Thymus (tissue), 11 donors: ENCODE measurements around the gene RIT2. TPM values are rescaled to one million over a fixed set of nuclear protein-coding genes. Genes with fewer than 3 reads are reported as not detected.

Experiments
- DNase-seq, 9 donors: peaks; one replicate each; pipeline ENCODE4 v3.0.0-alpha.2; 2013; ENCODE audit warnings: low spot score in 9 of 9, low read depth in 6 of 9, missing footprints in 1 of 9
- H3K27ac ChIP-seq, 2 donors: one replicate each; pipeline ENCODE4 v1.5.1; 2013; ENCODE audit warnings: control low read depth in 1 of 2, low read depth in 1 of 2, low read length in 1 of 2, mild to moderate bottlenecking in 1 of 2, moderate library complexity in 1 of 2
- H3K27me3 ChIP-seq, 2 donors: one replicate each; pipeline ENCODE4 v1.5.1; 2013; ENCODE audit warnings: low read length in 1 of 2; ENCODE audit not compliant: control insufficient read depth in 2 of 2, insufficient read depth in 1 of 2
- H3K36me3 ChIP-seq, 2 donors: one replicate each; pipeline ENCODE4 v1.5.1; 2013; ENCODE audit warnings: low read length in 1 of 2, mild to moderate bottlenecking in 1 of 2, moderate library complexity in 1 of 2; ENCODE audit not compliant: control insufficient read depth in 2 of 2, insufficient read depth in 2 of 2
- H3K4me1 ChIP-seq, 2 donors: one replicate each; pipeline ENCODE4 v1.5.1; 2013; ENCODE audit warnings: low read length in 2 of 2; ENCODE audit not compliant: control insufficient read depth in 2 of 2, insufficient read depth in 2 of 2
- H3K4me3 ChIP-seq, 2 donors: one replicate each; pipeline ENCODE4 v1.5.1; 2013; ENCODE audit warnings: low read length in 2 of 2, control low read depth in 1 of 2, mild to moderate bottlenecking in 1 of 2
- H3K9me3 ChIP-seq, 2 donors: one replicate each; pipeline ENCODE4 v1.5.1; 2013; ENCODE audit warnings: low read length in 1 of 2, mild to moderate bottlenecking in 1 of 2; ENCODE audit not compliant: control insufficient read depth in 2 of 2, insufficient read depth in 1 of 2
- WGBS: extraction: QIAGEN DNeasy Blood & Tissue Kit; methylation state at CpG from one replicate; pipeline ENCODE4 v1.1.7; 2013; 5-methylcytosine and 5-hydroxymethylcytosine counted together
- polyA plus RNA-seq: library from polyadenylated mRNA; stranded (reverse); fragments of 200-250 nt; gene quantifications from one replicate; pipeline ENCODE4 v1.2.3, GENCODE V29; 2013
- total RNA-seq: library from RNA; stranded (reverse); fragments of 120-200 nt; gene quantifications from one replicate; pipeline ENCODE4 v1.2.4, GENCODE V29; 2013
- donor health status: healthy.

Gene RIT2
- total and polyA plus RNA-seq, 2 donors: 0.16 TPM; not detected in 1

GRCh38 chr18:43139288-43139946 is 23.9 kb upstream of the RIT2 start:
- WGBS: 92% methylated on average over 21 of the region's 21 CpGs
- no peak for DNase-seq
- no peaks in the 10 kb centered on the region for H3K36me3 ChIP-seq
- H3K4me3 ChIP-seq: no peak overlapping the region
- no peaks in the 10 kb centered on the region for H3K27me3 ChIP-seq
- no peak overlapping the region for H3K27ac ChIP-seq
- H3K9me3 ChIP-seq: peaks cover 0 to 6% of the 10 kb centered on the region in 2 donors
- H3K4me1 ChIP-seq: no peaks in the 10 kb centered on the region

DNA sequence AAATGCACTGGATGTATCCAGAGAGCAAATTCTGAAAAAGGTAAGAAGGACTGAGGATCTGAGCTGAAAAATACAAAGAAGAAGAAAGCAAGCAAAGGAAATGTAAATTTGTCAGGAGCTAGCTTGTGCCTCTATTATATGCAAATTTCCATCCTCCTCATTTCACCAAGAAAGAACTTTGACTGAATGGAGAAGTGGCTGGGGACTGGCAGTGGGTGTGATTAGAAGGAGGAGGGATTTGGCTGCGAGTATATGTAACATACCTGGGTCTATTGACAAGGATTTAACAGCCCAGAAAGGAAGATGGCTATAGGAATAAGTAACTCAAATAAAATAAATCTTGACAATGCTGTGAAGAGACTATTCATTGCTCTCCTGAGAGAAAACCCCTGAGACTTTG is 19.4 kb upstream of the RIT2 start:
- peaks cover 0 to 6% of the 10 kb centered on the region in 2 donors for H3K9me3 ChIP-seq
- no peaks in the 10 kb centered on the region for H3K4me1 ChIP-seq
- no peak overlapping the region for H3K4me3 ChIP-seq
- DNase-seq: no peak
- H3K27ac ChIP-seq: no peak overlapping the region
- no peaks in the 10 kb centered on the region for H3K36me3 ChIP-seq
- H3K27me3 ChIP-seq: no peaks in the 10 kb centered on the region
- WGBS: 88% methylated on average over 1 of the region's 1 CpG

- no peak for DNase-seq
- WGBS: 80% methylated on average over 5 of the region's 5 CpGs
- Histone ChIP-seq H3K27me3 (no peaks in the 10 kb centered on the region), H3K9me3 (no peaks in the 10 kb centered on the region), H3K4me1 (no peaks in the 10 kb centered on the region), H3K36me3 (no peaks in the 10 kb centered on the region), H3K27ac (no peak overlapping the region), H3K4me3 (no peak overlapping the region)
Observed at GRCh38 chr18:43130716-43131260, 15.3 kb upstream of the RIT2 start.

- Histone ChIP-seq H3K4me3 (no peak overlapping the region), H3K4me1 (no peaks in the 10 kb centered on the region), H3K9me3 (no peaks in the 10 kb centered on the region), H3K36me3 (no peaks in the 10 kb centered on the region), H3K27me3 (no peaks in the 10 kb centered on the region), H3K27ac (no peak overlapping the region)
- no peak for DNase-seq
- 86% methylated on average over 5 of the region's 5 CpGs for WGBS
Observed at GRCh38 chr18:43129946-43130524, 14.6 kb upstream of the RIT2 start.

GRCh38 chr18:43125471-43125870 is 10.0 kb upstream of the RIT2 start:
- DNase-seq: no peak
- no peaks in the 10 kb centered on the region for H3K9me3 ChIP-seq
- no peak overlapping the region for H3K4me3 ChIP-seq
- no peaks in the 10 kb centered on the region for H3K27me3 ChIP-seq
- H3K4me1 ChIP-seq: no peaks in the 10 kb centered on the region
- 85% methylated on average over 3 of the region's 3 CpGs for WGBS
- no peaks in the 10 kb centered on the region for H3K36me3 ChIP-seq
- H3K27ac ChIP-seq: no peak overlapping the region

GRCh38 chr18:43122955-43123354 is 7.5 kb upstream of the RIT2 start:
- no peak for DNase-seq
- no peaks in the 10 kb centered on the region for H3K9me3 ChIP-seq
- H3K36me3 ChIP-seq: no peaks in the 10 kb centered on the region
- H3K27ac ChIP-seq: no peak overlapping the region
- no peaks in the 10 kb centered on the region for H3K4me1 ChIP-seq
- H3K27me3 ChIP-seq: no peaks in the 10 kb centered on the region
- H3K4me3 ChIP-seq: no peak overlapping the region

- Histone ChIP-seq H3K27me3 (no peaks in the 10 kb centered on the region), H3K4me3 (no peak overlapping the region), H3K4me1 (no peaks in the 10 kb centered on the region), H3K9me3 (no peaks in the 10 kb centered on the region), H3K27ac (no peak overlapping the region), H3K36me3 (no peaks in the 10 kb centered on the region)
- WGBS: 91% methylated on average over 2 of the region's 2 CpGs
- no peak for DNase-seq
Observed at GRCh38 chr18:43116699-43117294, 1.3 kb upstream of the RIT2 start.

DNA sequence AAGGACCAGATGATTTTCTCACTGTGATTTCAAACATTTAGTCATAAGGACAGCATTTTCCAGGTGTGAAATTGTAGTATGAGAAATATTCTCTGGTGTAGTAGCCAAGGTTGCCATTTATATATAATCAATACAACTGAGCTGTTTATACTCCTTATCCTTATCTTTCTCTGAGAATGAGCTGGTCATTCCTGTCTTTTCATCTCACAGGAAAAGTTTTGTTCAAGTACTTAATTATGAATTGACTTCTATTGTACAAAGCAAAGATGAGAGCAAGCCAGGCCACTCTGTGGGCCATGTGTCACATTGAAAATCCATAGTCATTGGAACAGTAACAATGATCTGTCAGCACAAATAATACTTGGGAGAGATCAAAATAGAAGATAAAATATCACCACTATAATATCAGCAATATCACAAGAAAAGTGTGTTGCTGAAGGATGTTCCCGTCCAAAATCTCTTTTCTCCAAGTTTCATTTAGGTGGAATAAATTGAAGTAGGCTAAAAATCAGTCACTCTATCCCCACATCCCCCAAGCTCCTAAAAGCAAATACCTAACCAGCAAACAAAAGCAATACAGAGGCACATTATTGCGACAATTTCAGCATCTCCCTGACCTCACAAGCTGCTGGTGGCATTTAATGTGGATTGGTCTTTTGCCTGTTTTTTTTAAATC is 2.1 kb downstream of the RIT2 start:
- Histone ChIP-seq H3K4me3 (no peak overlapping the region), H3K9me3 (no peaks in the 10 kb centered on the region), H3K36me3 (no peaks in the 10 kb centered on the region), H3K4me1 (no peaks in the 10 kb centered on the region), H3K27ac (no peak overlapping the region), H3K27me3 (no peaks in the 10 kb centered on the region)
- DNase-seq: no peak
- WGBS: 91% methylated on average over 2 of the region's 2 CpGs

GRCh38 chr18:43108882-43109281 is 6.6 kb downstream of the RIT2 start:
- no peak for DNase-seq
- no peak overlapping the region for H3K27ac ChIP-seq
- H3K4me1 ChIP-seq: no peaks in the 10 kb centered on the region
- H3K27me3 ChIP-seq: no peaks in the 10 kb centered on the region
- no peaks in the 10 kb centered on the region for H3K9me3 ChIP-seq
- H3K36me3 ChIP-seq: no peaks in the 10 kb centered on the region
- 56% methylated on average over 4 of the region's 4 CpGs for WGBS
- no peak overlapping the region for H3K4me3 ChIP-seq
